HG03045 (cell line): ENCODE measurements around the gene MLH3.

ENCODE experiments used
- ATAC-seq: cut with Tn5 transposase; IDR thresholded peaks from one replicate; pipeline ENCODE4 v1.9.1; 2021; ENCODE audit warnings: mild to moderate bottlenecking, moderate library complexity; ENCODE audit not compliant: unreplicated experiment

Gene MLH3

DNA sequence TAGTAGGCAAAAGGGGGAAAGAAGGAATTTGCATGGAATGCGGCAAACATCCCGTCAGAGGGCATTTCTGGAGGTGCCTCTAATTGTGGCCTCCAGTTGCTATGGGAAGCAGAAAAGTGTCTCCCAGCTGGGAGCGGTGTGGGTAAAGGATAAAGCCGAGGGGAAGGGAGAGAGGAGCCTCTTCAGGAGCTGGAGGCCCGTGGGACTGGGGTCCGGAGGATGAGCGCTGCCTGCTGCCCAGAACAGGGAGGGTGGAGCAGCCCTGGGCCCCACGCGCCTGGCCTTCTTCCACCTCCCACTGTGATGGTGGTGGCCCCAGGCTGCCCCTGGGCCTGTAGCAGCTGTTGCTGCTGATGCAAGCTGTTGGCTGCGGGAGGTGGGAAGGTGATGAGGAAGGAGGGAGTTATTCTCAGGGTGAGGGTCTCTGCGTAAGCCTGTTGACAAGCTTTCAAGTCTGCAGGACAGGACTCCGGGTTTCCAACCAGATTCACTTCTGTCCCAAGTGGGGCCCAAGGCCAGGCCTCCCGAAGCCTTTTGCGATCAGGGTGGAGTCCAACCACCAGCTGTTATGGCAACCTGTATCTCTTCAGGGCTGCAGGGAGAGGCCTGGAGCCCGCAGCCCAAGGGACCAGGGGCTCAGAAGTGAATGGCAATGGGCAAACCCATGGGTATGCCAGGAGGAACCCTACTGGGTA, 76.8 kb downstream of the MLH3 start:
- no peak for ATAC-seq

- no peak for ATAC-seq
Measured at GRCh38 chr14:74973905-74974363, 77.3 kb downstream of the MLH3 start.

DNA sequence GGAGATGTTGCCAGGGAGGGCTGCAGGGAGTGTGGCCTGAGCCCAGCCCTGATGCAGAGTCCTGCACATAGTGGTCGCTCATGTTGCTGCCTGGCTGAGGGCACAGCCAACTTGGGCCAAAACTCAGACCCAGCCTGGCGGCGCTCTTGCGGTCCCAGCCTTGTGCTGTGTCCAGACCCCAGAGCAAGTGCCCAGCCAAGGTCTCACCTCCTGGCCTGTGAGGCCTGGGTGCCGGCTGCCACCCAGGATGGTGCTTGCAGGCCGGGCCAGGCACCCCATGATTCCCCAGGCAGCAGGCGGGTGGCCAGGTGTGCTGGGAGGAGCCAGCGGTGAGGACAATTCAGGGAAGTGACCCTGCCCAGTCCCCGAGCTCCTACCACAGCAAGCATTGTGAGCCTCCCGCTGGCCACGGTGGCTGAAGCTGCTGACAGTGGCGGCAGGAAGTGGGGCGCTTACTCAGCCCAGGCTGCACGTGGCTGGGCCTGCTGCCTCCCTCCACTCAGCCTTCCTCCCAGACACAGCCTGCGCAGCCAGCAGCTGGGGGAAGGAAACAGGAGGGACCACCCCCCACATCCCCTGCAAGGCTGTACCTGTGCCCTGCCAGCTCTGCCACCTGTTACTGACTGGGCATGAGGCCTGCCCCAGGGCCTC, 78.1 kb downstream of the MLH3 start:
- no peak for ATAC-seq

DNA sequence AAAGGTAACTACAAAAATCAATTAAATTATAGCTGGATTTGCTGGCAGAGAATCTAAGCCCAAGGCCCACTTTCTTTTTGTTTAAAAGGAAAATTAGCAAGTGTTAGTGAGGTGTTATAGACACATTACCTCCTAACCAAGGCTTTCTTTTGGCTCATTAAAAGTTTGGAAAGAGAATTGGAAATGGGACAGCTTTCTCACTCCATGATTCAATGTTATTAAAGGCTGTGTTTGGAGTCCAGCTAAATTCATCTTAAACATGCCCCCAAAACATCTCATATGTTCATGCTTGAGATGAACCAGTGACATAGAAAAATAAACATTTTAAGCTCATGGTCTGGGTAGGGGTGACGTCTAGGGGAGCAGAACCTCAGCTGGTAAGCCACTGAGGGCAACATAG, 82.5 kb downstream of the MLH3 start:
- ATAC-seq, result no peak

GRCh38 chr14:74965486-74966153, 85.6 kb downstream of the MLH3 start:
- no peak for ATAC-seq

DNA sequence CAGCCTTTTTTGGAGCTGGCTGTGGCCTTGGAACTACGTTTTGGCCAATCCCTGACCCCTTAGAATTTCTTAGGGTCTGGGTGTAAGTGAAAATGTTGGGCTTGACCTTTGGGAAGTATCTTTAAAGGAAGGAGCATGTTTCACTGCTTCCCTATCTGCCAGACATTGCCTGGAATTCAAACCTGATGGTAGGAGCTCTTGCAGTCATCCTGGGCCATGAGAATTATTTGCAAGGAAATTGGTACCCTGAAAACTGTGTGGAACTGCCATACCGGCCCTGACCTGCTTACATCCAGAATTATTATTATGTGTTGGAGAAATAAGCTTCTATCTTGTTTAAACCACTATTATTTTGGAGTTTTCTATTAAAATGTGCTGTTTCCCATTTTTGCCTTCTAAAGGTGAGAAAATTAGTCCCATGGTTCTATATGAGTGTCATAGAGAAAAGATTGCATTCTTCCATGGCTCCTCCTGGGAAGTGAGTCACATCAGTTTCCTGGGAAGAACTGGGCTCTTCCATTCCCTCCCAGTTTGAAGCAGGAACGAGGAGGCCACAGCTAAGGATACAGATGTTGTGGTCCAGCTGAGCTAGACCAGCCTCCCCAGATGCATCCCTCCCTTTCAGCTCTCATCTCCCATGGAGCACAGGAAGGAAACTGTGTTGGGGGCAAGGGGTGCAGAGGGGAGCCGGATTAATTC, 86.3 kb downstream of the MLH3 start:
- no peak for ATAC-seq
